ENCODE results near the gene MID1.

The MID1 gene

GRCh38 chrX:10404436-10404835 lies 215.9 kb downstream of the MID1 start:
- H3K4me1 ChIP-seq (ENCODE audit: insufficient read depth, low read length), result no peaks in the 10 kb centered on the region
- no peak overlapping the region for H3K9ac ChIP-seq (ENCODE audit: low read depth, low read length)
- no peaks in the 10 kb centered on the region for H3K36me3 ChIP-seq (ENCODE audit: insufficient read depth, low read length)
- H3K79me2 ChIP-seq (ENCODE audit: insufficient read depth, low read length), result no peaks in the 10 kb centered on the region
- no peak overlapping the region for H3K4me2 ChIP-seq (ENCODE audit: insufficient read depth, low read length)
- TF ChIP-seq EZH2 (IDR thresholded peaks at IDR 0.05; ENCODE audit: borderline replicate concordance, low read depth, low read length, severe bottlenecking), result no peak
- TF ChIP-seq, protein P1, sequence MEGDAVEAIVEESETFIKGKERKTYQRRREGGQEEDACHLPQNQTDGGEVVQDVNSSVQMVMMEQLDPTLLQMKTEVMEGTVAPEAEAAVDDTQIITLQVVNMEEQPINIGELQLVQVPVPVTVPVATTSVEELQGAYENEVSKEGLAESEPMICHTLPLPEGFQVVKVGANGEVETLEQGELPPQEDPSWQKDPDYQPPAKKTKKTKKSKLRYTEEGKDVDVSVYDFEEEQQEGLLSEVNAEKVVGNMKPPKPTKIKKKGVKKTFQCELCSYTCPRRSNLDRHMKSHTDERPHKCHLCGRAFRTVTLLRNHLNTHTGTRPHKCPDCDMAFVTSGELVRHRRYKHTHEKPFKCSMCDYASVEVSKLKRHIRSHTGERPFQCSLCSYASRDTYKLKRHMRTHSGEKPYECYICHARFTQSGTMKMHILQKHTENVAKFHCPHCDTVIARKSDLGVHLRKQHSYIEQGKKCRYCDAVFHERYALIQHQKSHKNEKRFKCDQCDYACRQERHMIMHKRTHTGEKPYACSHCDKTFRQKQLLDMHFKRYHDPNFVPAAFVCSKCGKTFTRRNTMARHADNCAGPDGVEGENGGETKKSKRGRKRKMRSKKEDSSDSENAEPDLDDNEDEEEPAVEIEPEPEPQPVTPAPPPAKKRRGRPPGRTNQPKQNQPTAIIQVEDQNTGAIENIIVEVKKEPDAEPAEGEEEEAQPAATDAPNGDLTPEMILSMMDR (IDR thresholded peaks at IDR 0.05; ENCODE audit: borderline replicate concordance, extremely low read depth, low read length, poor library complexity, severe bottlenecking), result no peak
- DNase-seq (no peak), ATAC-seq (ENCODE audit: insufficient read depth, low read depth) (no peak)
- H4K20me1 ChIP-seq (ENCODE audit: insufficient read depth, low read length), result no peaks in the 10 kb centered on the region
- no peak overlapping the region for H2AFZ ChIP-seq (ENCODE audit: low read depth, low read length)
- H3K27ac ChIP-seq (ENCODE audit: low read length), result no peak overlapping the region
- no peaks in the 10 kb centered on the region for H3K9me3 ChIP-seq (ENCODE audit: insufficient read depth, low read length, severe bottlenecking)
- H3K4me3 ChIP-seq (ENCODE audit: low read depth in 1 of 2, low read length in 2 of 2), result no peak overlapping the region
- no peaks in the 10 kb centered on the region for H3K27me3 ChIP-seq (ENCODE audit: insufficient read depth, low read length, poor library complexity)

GRCh38 chrX:10401239-10401638 lies 219.1 kb downstream of the MID1 start:
- DNase-seq (no peak), ATAC-seq (ENCODE audit: insufficient read depth, low read depth) (no peak)
- Histone ChIP-seq H3K4me3 (ENCODE audit: low read depth in 1 of 2, low read length in 2 of 2) (no peak overlapping the region), H4K20me1 (ENCODE audit: insufficient read depth, low read length) (no peaks in the 10 kb centered on the region), H3K9me3 (ENCODE audit: insufficient read depth, low read length, severe bottlenecking) (no peaks in the 10 kb centered on the region), H2AFZ (ENCODE audit: low read depth, low read length) (no peak overlapping the region), H3K4me2 (ENCODE audit: insufficient read depth, low read length) (no peak overlapping the region), H3K36me3 (ENCODE audit: insufficient read depth, low read length) (no peaks in the 10 kb centered on the region), H3K27ac (ENCODE audit: low read length) (no peak overlapping the region), H3K79me2 (ENCODE audit: insufficient read depth, low read length) (no peaks in the 10 kb centered on the region), H3K4me1 (ENCODE audit: insufficient read depth, low read length) (no peaks in the 10 kb centered on the region), H3K27me3 (ENCODE audit: insufficient read depth, low read length, poor library complexity) (no peaks in the 10 kb centered on the region), H3K9ac (ENCODE audit: low read depth, low read length) (no peak overlapping the region)
- TF ChIP-seq EZH2 (IDR thresholded peaks at IDR 0.05; ENCODE audit: borderline replicate concordance, low read depth, low read length, severe bottlenecking), result no peak
- TF ChIP-seq, protein P1 (IDR thresholded peaks at IDR 0.05; ENCODE audit: borderline replicate concordance, extremely low read depth, low read length, poor library complexity, severe bottlenecking), result no peak

DNA sequence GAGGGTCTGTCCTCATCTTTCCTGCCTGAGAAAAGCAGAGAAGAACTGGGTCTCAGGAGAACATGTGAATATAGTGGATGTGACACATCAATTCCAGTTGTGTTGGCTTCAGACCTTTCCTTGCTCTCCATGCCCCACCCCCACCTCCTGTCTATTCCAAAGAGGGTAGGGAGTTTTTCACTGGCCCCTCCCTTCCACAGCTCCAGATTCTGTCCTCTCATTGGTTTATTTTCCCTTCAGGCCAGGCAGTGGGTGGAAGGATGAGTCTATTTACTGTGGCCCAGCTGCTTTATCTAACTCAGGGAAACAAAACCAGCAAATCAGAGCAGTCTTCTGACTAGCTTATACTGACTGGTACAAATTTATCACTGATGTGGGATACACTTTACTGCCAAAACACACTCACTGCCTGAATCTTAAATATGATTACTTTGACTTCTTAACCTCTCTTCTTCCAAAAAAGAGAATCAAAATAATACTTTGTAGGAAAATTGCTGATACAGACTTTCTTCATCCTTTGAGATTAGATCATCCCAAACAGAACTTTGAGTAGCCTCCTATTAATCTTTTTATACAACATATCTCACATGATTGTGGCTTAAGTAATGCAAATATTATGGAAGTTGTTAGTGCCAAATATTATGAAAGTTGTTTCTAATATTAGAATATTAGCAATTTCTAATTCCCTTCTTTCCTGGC lies 221.2 kb downstream of the MID1 start:
- DNase-seq (no peak), ATAC-seq (ENCODE audit: insufficient read depth, low read depth) (no peak)
- H2AFZ ChIP-seq (ENCODE audit: low read depth, low read length), result no peak overlapping the region
- no peaks in the 10 kb centered on the region for H4K20me1 ChIP-seq (ENCODE audit: insufficient read depth, low read length)
- no peak for TF ChIP-seq EZH2 (IDR thresholded peaks at IDR 0.05; ENCODE audit: borderline replicate concordance, low read depth, low read length, severe bottlenecking)
- TF ChIP-seq, protein P1 (IDR thresholded peaks at IDR 0.05; ENCODE audit: borderline replicate concordance, extremely low read depth, low read length, poor library complexity, severe bottlenecking), result no peak
- no peaks in the 10 kb centered on the region for H3K36me3 ChIP-seq (ENCODE audit: insufficient read depth, low read length)
- no peaks in the 10 kb centered on the region for H3K4me1 ChIP-seq (ENCODE audit: insufficient read depth, low read length)
- H3K4me2 ChIP-seq (ENCODE audit: insufficient read depth, low read length), result no peak overlapping the region
- no peaks in the 10 kb centered on the region for H3K79me2 ChIP-seq (ENCODE audit: insufficient read depth, low read length)
- no peak overlapping the region for H3K27ac ChIP-seq (ENCODE audit: low read length)
- H3K9me3 ChIP-seq (ENCODE audit: insufficient read depth, low read length, severe bottlenecking), result no peaks in the 10 kb centered on the region
- no peak overlapping the region for H3K4me3 ChIP-seq (ENCODE audit: low read depth in 1 of 2, low read length in 2 of 2)
- H3K9ac ChIP-seq (ENCODE audit: low read depth, low read length), result no peak overlapping the region
- H3K27me3 ChIP-seq (ENCODE audit: insufficient read depth, low read length, poor library complexity), result no peaks in the 10 kb centered on the region
